ENCODE data around the gene CTIF.

- no peak for TF ChIP-seq CTCF (IDR thresholded peaks at IDR 0.05; ENCODE audit: poor library complexity)
- no peak for TF ChIP-seq EZH2 (IDR thresholded peaks at IDR 0.05; ENCODE audit: borderline replicate concordance)
- TF ChIP-seq EZH2phosphoT487 (IDR thresholded peaks at IDR 0.05; ENCODE audit: low read depth, severe bottlenecking, unreplicated experiment) = no peak
Measured at GRCh38 chr18:48645427-48646002, 106.7 kb downstream of the CTIF start.

All from hepatocyte (in vitro differentiated cells).